KMS-11 (cell line): ENCODE results near the gene DDX4.

Experiments
- H2AFZ ChIP-seq: fragments of 200-600 bp; sonication (generic); 2 replicates; pipeline ENCODE4 v1.6.1; 2016; ENCODE audit warnings: antibody characterized with exemption, mixed run types, low read depth
- H3K27ac ChIP-seq: fragments of 200-600 bp; sonication (generic); 2 replicates; pipeline ENCODE4 v1.6.1; 2016; ENCODE audit warnings: mild to moderate bottlenecking, mixed run types
- H3K27me3 ChIP-seq: fragments of 200-600 bp; sonication (generic); 2 replicates; pipeline ENCODE4 v1.6.1; 2017; ENCODE audit warnings: mild to moderate bottlenecking, low read depth, mixed run types, moderate library complexity; ENCODE audit not compliant: insufficient read depth
- H3K36me3 ChIP-seq: fragments of 200-600 bp; sonication (generic); 2 replicates; pipeline ENCODE4 v1.6.1; 2017; ENCODE audit warnings: mild to moderate bottlenecking, mixed run types; ENCODE audit not compliant: insufficient read depth
- H3K4me1 ChIP-seq: fragments of 200-600 bp; sonication (generic); 2 replicates; pipeline ENCODE4 v1.6.1; 2016; ENCODE audit warnings: mild to moderate bottlenecking, low read depth, mixed run types; ENCODE audit not compliant: poor library complexity, severe bottlenecking
- H3K4me2 ChIP-seq: fragments of 200-600 bp; sonication (generic); 2 replicates; pipeline ENCODE4 v1.7.0; 2016; ENCODE audit warnings: mild to moderate bottlenecking, mixed run types
- H3K4me3 ChIP-seq: fragments of 200-600 bp; sonication (generic); IDR thresholded peaks from 2 replicates; pipeline ENCODE4 v1.6.1; 2017; ENCODE audit warnings: low read depth, low read length, mixed read lengths; ENCODE audit not compliant: insufficient read depth
- H3K79me2 ChIP-seq: fragments of 200-600 bp; sonication (generic); 2 replicates; pipeline ENCODE4 v1.6.1; 2016; ENCODE audit warnings: low read depth, mixed run types; ENCODE audit not compliant: insufficient read depth
- H3K9ac ChIP-seq: fragments of 200-600 bp; sonication (generic); 2 replicates; pipeline ENCODE4 v1.6.1; 2016; ENCODE audit warnings: mild to moderate bottlenecking, mixed run types
- H4K20me1 ChIP-seq: fragments of 200-600 bp; sonication (generic); 2 replicates; pipeline ENCODE4 v1.6.1; 2016; ENCODE audit warnings: mild to moderate bottlenecking, mixed run types; ENCODE audit not compliant: insufficient read depth
- CTCF ChIP-seq: fragments of 200-600 bp; sonication (generic); conservative IDR thresholded peaks from 2 replicates; pipeline ENCODE4 v1.6.1; 2017; ENCODE audit warnings: low read depth, mild to moderate bottlenecking, antibody characterized with exemption, low read length, moderate library complexity, mixed read lengths

Gene DDX4

GRCh38 chr5:55853041-55853670, 115.3 kb downstream of the DDX4 start:
- TF ChIP-seq CTCF, result no peak
- no peaks in the 10 kb centered on the region for H3K4me1 ChIP-seq
- no peaks in the 10 kb centered on the region for H4K20me1 ChIP-seq
- no peak overlapping the region for H3K4me3 ChIP-seq
- no peak overlapping the region for H2AFZ ChIP-seq
- H3K79me2 ChIP-seq, result no peaks in the 10 kb centered on the region
- no peak overlapping the region for H3K9ac ChIP-seq
- H3K36me3 ChIP-seq, result no peaks in the 10 kb centered on the region
- H3K27ac ChIP-seq, result no peak overlapping the region
- no peaks in the 10 kb centered on the region for H3K27me3 ChIP-seq
- no peak overlapping the region for H3K4me2 ChIP-seq

- H3K4me3 ChIP-seq, result no peak overlapping the region
- no peak overlapping the region for H3K4me2 ChIP-seq
- no peak overlapping the region for H3K27ac ChIP-seq
- H2AFZ ChIP-seq, result no peak overlapping the region
- H3K4me1 ChIP-seq, result no peaks in the 10 kb centered on the region
- no peaks in the 10 kb centered on the region for H3K27me3 ChIP-seq
- H3K36me3 ChIP-seq, result no peaks in the 10 kb centered on the region
- no peak for TF ChIP-seq CTCF
- H3K9ac ChIP-seq, result no peak overlapping the region
- H4K20me1 ChIP-seq, result no peaks in the 10 kb centered on the region
- no peaks in the 10 kb centered on the region for H3K79me2 ChIP-seq
Observed at GRCh38 chr5:55853818-55854217, 116.0 kb downstream of the DDX4 start.

- Histone ChIP-seq H3K4me2 (no peak overlapping the region), H3K9ac (no peak overlapping the region), H3K27ac (no peak overlapping the region), H3K4me3 (no peak overlapping the region), H3K79me2 (no peaks in the 10 kb centered on the region), H4K20me1 (no peaks in the 10 kb centered on the region), H3K4me1 (peaks cover 4% of the 10 kb centered on the region), H2AFZ (no peak overlapping the region), H3K27me3 (no peaks in the 10 kb centered on the region), H3K36me3 (no peaks in the 10 kb centered on the region)
- no peak for TF ChIP-seq CTCF
Observed at GRCh38 chr5:55855509-55855908, 117.6 kb downstream of the DDX4 start.

- Histone ChIP-seq H4K20me1 (no peaks in the 10 kb centered on the region), H3K4me1 (peaks cover 5% of the 10 kb centered on the region), H3K79me2 (no peaks in the 10 kb centered on the region), H3K27ac (no peak overlapping the region), H3K27me3 (no peaks in the 10 kb centered on the region), H3K4me3 (no peak overlapping the region), H2AFZ (no peak overlapping the region), H3K4me2 (no peak overlapping the region), H3K36me3 (no peaks in the 10 kb centered on the region), H3K9ac (no peak overlapping the region)
- no peak for TF ChIP-seq CTCF
Observed at GRCh38 chr5:55856516-55857246, 118.8 kb downstream of the DDX4 start.
